ENCODE results near the gene SSBP4. TPM values are rescaled to one million over a fixed set of nuclear protein-coding genes. Genes with fewer than 3 reads are reported as not detected.

The SSBP4 gene
- total and polyA plus RNA-seq, 9 of the 15 experiments (the other 6 are each of a cell fraction or from before 2014, with no cell fraction given): 1.1 to 189 (median 39.0) TPM

DNA sequence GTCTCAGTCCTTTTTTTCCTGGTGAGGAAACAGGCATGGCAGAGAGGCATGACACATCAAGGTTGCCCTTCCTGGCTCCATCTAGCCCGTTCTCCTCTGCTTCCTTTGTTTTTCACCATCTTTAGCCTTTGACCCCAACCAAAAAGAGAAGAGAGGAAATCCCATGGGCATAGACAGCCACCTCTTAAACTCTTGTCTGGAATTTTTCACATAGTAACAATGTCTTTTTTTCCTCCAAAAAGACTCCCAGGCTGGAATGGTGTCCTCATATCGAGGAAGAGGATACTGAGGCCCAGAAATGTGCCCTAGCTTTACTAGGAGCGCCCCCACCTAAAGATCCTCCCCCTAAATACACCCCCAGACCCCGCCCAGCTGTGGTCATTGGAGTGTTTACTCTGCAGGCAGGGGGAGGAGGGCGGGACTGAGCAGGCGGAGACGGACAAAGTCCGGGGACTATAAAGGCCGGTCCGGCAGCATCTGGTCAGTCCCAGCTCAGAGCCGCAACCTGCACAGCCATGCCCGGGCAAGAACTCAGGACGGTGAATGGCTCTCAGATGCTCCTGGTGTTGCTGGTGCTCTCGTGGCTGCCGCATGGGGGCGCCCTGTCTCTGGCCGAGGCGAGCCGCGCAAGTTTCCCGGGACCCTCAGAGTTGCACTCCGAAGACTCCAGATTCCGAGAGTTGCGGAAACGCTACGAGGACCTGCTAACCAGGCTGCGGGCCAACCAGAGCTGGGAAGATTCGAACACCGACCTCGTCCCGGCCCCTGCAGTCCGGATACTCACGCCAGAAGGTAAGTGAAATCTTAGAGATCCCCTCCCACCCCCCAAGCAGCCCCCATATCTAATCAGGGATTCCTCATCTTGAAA is 33.3 kb upstream of the SSBP4 start, which contains the start of gene GDF15 (continued):
- peak; percentile 76 for TF ChIP-seq SOX6 (IDR thresholded peaks at IDR 0.05)
- peak; percentile 57 for TF ChIP-seq SMC3 (conservative IDR thresholded peaks at IDR 0.05; ENCODE audit: insufficient read depth, low read depth, low read length)
- TF ChIP-seq, protein P1, sequence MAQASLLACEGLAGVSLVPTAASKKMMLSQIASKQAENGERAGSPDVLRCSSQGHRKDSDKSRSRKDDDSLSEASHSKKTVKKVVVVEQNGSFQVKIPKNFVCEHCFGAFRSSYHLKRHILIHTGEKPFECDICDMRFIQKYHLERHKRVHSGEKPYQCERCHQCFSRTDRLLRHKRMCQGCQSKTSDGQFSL (CRISPR knock-in tag; IDR thresholded peaks at IDR 0.05): peak; percentile 34; the same call in 1 of the 2 replicates
- TF ChIP-seq, protein P1 (tag; IDR thresholded peaks at IDR 0.05): peak in 1 of 2 experiments; percentile 56; a peak in 2 of 4 replicates
- peak; percentile 98 for TF ChIP-seq TBP (optimal IDR thresholded peaks at IDR 0.05; ENCODE audit: low read depth, low read length)
- TF ChIP-seq PRMT5 (CRISPR knock-in tag; IDR thresholded peaks at IDR 0.05): 0 out of 2 replicates have a peak, but pooled peaks have one; percentile 73
- TF ChIP-seq KDM2B (CRISPR knock-in tag; IDR thresholded peaks at IDR 0.05): peak; percentile 56; the same call in 1 of the 2 replicates
- TF ChIP-seq LEF1 (IDR thresholded peaks at IDR 0.05): peak; percentile 70; the same call in 1 of the 2 replicates
- peak; percentile 23; the same call in 1 of the 2 replicates for TF ChIP-seq PTBP1 (IDR thresholded peaks at IDR 0.05; ENCODE audit: low read depth, low read length)
- no peak for TF ChIP-seq ZNF695 (CRISPR knock-in tag; IDR thresholded peaks at IDR 0.05)
- TF ChIP-seq, protein P2, sequence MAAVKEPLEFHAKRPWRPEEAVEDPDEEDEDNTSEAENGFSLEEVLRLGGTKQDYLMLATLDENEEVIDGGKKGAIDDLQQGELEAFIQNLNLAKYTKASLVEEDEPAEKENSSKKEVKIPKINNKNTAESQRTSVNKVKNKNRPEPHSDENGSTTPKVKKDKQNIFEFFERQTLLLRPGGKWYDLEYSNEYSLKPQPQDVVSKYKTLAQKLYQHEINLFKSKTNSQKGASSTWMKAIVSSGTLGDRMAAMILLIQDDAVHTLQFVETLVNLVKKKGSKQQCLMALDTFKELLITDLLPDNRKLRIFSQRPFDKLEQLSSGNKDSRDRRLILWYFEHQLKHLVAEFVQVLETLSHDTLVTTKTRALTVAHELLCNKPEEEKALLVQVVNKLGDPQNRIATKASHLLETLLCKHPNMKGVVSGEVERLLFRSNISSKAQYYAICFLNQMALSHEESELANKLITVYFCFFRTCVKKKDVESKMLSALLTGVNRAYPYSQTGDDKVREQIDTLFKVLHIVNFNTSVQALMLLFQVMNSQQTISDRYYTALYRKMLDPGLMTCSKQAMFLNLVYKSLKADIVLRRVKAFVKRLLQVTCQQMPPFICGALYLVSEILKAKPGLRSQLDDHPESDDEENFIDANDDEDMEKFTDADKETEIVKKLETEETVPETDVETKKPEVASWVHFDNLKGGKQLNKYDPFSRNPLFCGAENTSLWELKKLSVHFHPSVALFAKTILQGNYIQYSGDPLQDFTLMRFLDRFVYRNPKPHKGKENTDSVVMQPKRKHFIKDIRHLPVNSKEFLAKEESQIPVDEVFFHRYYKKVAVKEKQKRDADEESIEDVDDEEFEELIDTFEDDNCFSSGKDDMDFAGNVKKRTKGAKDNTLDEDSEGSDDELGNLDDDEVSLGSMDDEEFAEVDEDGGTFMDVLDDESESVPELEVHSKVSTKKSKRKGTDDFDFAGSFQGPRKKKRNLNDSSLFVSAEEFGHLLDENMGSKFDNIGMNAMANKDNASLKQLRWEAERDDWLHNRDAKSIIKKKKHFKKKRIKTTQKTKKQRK (IDR thresholded peaks at IDR 0.05; ENCODE audit: borderline replicate concordance, low read depth, low read length): no peak
- TF ChIP-seq, protein P3, sequence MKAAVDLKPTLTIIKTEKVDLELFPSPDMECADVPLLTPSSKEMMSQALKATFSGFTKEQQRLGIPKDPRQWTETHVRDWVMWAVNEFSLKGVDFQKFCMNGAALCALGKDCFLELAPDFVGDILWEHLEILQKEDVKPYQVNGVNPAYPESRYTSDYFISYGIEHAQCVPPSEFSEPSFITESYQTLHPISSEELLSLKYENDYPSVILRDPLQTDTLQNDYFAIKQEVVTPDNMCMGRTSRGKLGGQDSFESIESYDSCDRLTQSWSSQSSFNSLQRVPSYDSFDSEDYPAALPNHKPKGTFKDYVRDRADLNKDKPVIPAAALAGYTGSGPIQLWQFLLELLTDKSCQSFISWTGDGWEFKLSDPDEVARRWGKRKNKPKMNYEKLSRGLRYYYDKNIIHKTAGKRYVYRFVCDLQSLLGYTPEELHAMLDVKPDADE (conservative IDR thresholded peaks at IDR 0.05; ENCODE audit: control insufficient read depth, low read depth, low read length): peak; percentile 78
- TF ChIP-seq PHF8 (IDR thresholded peaks at IDR 0.05; ENCODE audit: borderline replicate concordance, low read length): peak; percentile 67; the same call in 1 of the 2 replicates
- peak; percentile 80 for TF ChIP-seq GABPB1 (CRISPR knock-in tag; IDR thresholded peaks at IDR 0.05)

All from K562 (cell line).